ENCODE measurements around the gene ADGRG6. TPM values are rescaled to one million over a fixed set of nuclear protein-coding genes. Genes with fewer than 3 reads are reported as not detected.

ADGRG6 gene
- total and polyA plus RNA-seq, 10 of the 15 experiments (the other 5 are each of a cell fraction or from before 2014, with no cell fraction given) = 0.01 to 0.24 (median 0.13) TPM; not detected in 7

DNA sequence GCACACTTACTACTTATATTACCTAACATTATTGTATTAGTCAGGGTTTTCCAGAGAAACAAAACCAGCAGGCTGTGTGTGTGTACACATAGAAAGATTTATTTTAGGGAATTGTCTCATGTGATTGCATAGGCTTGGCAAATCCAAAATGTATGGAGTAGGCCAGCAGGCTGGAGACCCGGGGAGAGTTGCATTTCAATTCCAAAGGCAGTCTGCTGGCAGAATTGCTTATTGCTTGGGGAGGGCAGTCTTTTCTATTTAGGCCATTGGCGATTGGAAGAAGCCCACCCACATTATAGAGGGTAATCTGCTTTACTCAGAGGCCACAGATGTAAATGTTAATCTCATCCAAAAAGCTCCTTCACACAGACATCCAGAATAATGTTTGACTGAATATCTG, 157.0 kb downstream of the ADGRG6 start (continued):
- TF ChIP-seq JUND (IDR thresholded peaks at IDR 0.05; ENCODE audit: low read depth, low read length) = no peak
- no peak for TF ChIP-seq ZBED1 (IDR thresholded peaks at IDR 0.05; ENCODE audit: borderline replicate concordance)
- TF ChIP-seq CBX5 (IDR thresholded peaks at IDR 0.05; ENCODE audit: low read depth) = no peak
- no peak for TF ChIP-seq CBX3 (IDR thresholded peaks at IDR 0.05; ENCODE audit: borderline replicate concordance, low read depth)
- TF ChIP-seq RCOR1 (conservative IDR thresholded peaks at IDR 0.05; ENCODE audit: low read depth, low read length) = no peak
- TF ChIP-seq, protein P1, sequence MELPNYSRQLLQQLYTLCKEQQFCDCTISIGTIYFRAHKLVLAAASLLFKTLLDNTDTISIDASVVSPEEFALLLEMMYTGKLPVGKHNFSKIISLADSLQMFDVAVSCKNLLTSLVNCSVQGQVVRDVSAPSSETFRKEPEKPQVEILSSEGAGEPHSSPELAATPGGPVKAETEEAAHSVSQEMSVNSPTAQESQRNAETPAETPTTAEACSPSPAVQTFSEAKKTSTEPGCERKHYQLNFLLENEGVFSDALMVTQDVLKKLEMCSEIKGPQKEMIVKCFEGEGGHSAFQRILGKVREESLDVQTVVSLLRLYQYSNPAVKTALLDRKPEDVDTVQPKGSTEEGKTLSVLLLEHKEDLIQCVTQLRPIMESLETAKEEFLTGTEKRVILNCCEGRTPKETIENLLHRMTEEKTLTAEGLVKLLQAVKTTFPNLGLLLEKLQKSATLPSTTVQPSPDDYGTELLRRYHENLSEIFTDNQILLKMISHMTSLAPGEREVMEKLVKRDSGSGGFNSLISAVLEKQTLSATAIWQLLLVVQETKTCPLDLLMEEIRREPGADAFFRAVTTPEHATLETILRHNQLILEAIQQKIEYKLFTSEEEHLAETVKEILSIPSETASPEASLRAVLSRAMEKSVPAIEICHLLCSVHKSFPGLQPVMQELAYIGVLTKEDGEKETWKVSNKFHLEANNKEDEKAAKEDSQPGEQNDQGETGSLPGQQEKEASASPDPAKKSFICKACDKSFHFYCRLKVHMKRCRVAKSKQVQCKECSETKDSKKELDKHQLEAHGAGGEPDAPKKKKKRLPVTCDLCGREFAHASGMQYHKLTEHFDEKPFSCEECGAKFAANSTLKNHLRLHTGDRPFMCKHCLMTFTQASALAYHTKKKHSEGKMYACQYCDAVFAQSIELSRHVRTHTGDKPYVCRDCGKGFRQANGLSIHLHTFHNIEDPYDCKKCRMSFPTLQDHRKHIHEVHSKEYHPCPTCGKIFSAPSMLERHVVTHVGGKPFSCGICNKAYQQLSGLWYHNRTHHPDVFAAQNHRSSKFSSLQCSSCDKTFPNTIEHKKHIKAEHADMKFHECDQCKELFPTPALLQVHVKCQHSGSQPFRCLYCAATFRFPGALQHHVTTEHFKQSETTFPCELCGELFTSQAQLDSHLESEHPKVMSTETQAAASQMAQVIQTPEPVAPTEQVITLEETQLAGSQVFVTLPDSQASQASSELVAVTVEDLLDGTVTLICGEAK (IDR thresholded peaks at IDR 0.05; ENCODE audit: borderline replicate concordance) = no peak
- TF ChIP-seq KDM1A (IDR thresholded peaks at IDR 0.05; ENCODE audit: borderline replicate concordance) = no peak
- TF ChIP-seq, protein P2, sequence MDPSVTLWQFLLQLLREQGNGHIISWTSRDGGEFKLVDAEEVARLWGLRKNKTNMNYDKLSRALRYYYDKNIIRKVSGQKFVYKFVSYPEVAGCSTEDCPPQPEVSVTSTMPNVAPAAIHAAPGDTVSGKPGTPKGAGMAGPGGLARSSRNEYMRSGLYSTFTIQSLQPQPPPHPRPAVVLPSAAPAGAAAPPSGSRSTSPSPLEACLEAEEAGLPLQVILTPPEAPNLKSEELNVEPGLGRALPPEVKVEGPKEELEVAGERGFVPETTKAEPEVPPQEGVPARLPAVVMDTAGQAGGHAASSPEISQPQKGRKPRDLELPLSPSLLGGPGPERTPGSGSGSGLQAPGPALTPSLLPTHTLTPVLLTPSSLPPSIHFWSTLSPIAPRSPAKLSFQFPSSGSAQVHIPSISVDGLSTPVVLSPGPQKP (IDR thresholded peaks at IDR 0.05; ENCODE audit: low read depth, low read length) = no peak

DNA sequence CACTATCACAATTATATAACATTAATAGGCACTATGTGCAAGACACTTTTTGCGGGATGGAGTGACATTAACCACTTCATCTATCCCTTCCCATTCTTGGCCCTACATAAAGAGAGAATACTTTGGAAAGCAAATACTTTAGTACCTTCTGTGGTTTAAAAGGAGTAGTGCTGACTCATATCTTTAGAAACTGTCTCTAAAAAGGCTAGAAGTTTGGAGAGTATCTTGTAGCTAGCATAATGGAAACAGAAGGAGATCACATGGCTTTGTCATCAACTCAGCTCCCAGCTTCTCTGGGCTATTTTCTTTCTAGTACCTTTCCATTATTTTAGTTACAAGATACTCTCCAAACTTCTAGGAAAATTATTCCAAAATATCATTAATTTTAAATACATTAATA, 157.5 kb downstream of the ADGRG6 start:
- POLR2A ChIA-PET = no interaction called here
- no TSS peak for BruUV-seq (replicated peaks)
- Histone ChIP-seq H3K4me1 (ENCODE audit: control insufficient read depth, insufficient read depth, low read length) (no peaks in the 10 kb centered on the region), H3K4me2 (ENCODE audit: control insufficient read depth, insufficient read depth) (no peak overlapping the region), H3K27ac (ENCODE audit: control insufficient read depth, insufficient read depth) (no peak overlapping the region), H3K36me3 (ENCODE audit: control insufficient read depth in 2 of 2, insufficient read depth in 2 of 2, low read length in 1 of 2) (no peaks in the 10 kb centered on the region), H2AFZ (ENCODE audit: control insufficient read depth, low read depth, low read length) (no peak overlapping the region), H3K9ac (ENCODE audit: control insufficient read depth, insufficient read depth, low read length) (no peak overlapping the region), H3K27me3 (replicated peaks in 1 of 2; ENCODE audit: control insufficient read depth in 2 of 2, insufficient read depth in 2 of 2, low read length in 1 of 2) (no peaks in the 10 kb centered on the region), H3K9me3 (replicated peaks; ENCODE audit: control insufficient read depth, insufficient read depth, low read length) (no peaks in the 10 kb centered on the region), H3K4me3 (no peak overlapping the region), H4K20me1 (ENCODE audit: control insufficient read depth, insufficient read depth) (no peaks in the 10 kb centered on the region), H3K79me2 (ENCODE audit: control insufficient read depth, insufficient read depth, low read length) (no peaks in the 10 kb centered on the region)
- RAD21 ChIA-PET (ENCODE audit: unreplicated experiment) = no interaction called here
- CTCF ChIA-PET = interaction anchor here (0.7 kb wide), 1 partner anchor 15 kb away, joined by 3 read pairs; no protein-coding TSS in a partner anchor
- ATAC-seq (no peak), DNase-seq (ENCODE audit: low read depth, low spot score) (no peak), FAIRE-seq (no peak)
- in situ Hi-C loops (cut with MboI) = no loop called here
- intact Hi-C loops (cut with micrococcal nuclease; ENCODE audit: unreplicated experiment) = no loop called here
- SMC1A ChIA-PET (ENCODE audit: uncharacterized antibody, unreplicated experiment) = no interaction called here
- WGBS (ENCODE audit: insufficient coverage, insufficient replicate concordance, low lambda C conversion rate, missing lambda C conversion rate) = 95% methylated on average over 1 of the region's 1 CpG
- TF ChIP-seq, protein P3, sequence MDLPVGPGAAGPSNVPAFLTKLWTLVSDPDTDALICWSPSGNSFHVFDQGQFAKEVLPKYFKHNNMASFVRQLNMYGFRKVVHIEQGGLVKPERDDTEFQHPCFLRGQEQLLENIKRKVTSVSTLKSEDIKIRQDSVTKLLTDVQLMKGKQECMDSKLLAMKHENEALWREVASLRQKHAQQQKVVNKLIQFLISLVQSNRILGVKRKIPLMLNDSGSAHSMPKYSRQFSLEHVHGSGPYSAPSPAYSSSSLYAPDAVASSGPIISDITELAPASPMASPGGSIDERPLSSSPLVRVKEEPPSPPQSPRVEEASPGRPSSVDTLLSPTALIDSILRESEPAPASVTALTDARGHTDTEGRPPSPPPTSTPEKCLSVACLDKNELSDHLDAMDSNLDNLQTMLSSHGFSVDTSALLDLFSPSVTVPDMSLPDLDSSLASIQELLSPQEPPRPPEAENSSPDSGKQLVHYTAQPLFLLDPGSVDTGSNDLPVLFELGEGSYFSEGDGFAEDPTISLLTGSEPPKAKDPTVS (IDR thresholded peaks at IDR 0.05; ENCODE audit: low read depth, low read length) = no peak
- no peak for TF ChIP-seq NRF1 (conservative IDR thresholded peaks at IDR 0.05; ENCODE audit: low read depth, low read length)
- TF ChIP-seq SREBF1 (IDR thresholded peaks at IDR 0.05; ENCODE audit: low read length) = no peak
- no peak for TF ChIP-seq JUND (IDR thresholded peaks at IDR 0.05; ENCODE audit: low read depth, low read length)
- no peak for TF ChIP-seq SUZ12 (IDR thresholded peaks at IDR 0.05; ENCODE audit: unreplicated experiment)
- TF ChIP-seq NR2C1 (IDR thresholded peaks at IDR 0.05) = no peak
- no peak for TF ChIP-seq NBN (IDR thresholded peaks at IDR 0.05)
- TF ChIP-seq ETV6 (conservative IDR thresholded peaks at IDR 0.05 in 1 of 2, IDR thresholded peaks at IDR 0.05 in 1 of 2; ENCODE audit: borderline replicate concordance in 1 of 2, low read depth in 1 of 2) = no peak
- no peak for TF ChIP-seq EZH2 (IDR thresholded peaks at IDR 0.05; ENCODE audit: borderline replicate concordance, control insufficient read depth, low read depth, low read length)
